HepG2 (cell line): ENCODE results near the gene RABIF. TPM values are rescaled to one million over a fixed set of nuclear protein-coding genes. Genes with fewer than 3 reads are reported as not detected.

ENCODE experiments used
- ATF7-NPFF ChIP-seq: sonication (generic); formaldehyde crosslinking; IDR thresholded peaks from 2 replicates; pipeline ENCODE4 v1.8.1; 2023; ENCODE audit warnings: mild to moderate bottlenecking, low read depth, missing genetic modification reagents, moderate library complexity
- ATM ChIP-seq: fragments of 450-650 bp; IDR thresholded peaks from 2 replicates; pipeline ENCODE4 v1.7.1; 2017; ENCODE audit warnings: mild to moderate bottlenecking, borderline replicate concordance
- BRCA1 ChIP-seq: sonication (generic); formaldehyde crosslinking; IDR thresholded peaks from 2 replicates; pipeline ENCODE4 v1.4.0; 2020; ENCODE audit warnings: missing genetic modification reagents
- CAMTA2 ChIP-seq: sonication (generic); formaldehyde crosslinking; IDR thresholded peaks from 2 replicates; pipeline ENCODE4 v1.4.0; 2020; ENCODE audit warnings: mild to moderate bottlenecking, missing genetic modification reagents, borderline replicate concordance
- CENPX ChIP-seq: sonication (generic); formaldehyde crosslinking; IDR thresholded peaks from 2 replicates; pipeline ENCODE4 v1.9.0; 2021; ENCODE audit warnings: mild to moderate bottlenecking, missing genetic modification reagents, moderate library complexity
- FOXC1 ChIP-seq: sonication (generic); formaldehyde crosslinking; IDR thresholded peaks from 2 replicates; pipeline ENCODE4 v1.8.0; 2022; ENCODE audit warnings: mild to moderate bottlenecking, missing genetic modification reagents, borderline replicate concordance
- GZF1 ChIP-seq: sonication (generic); formaldehyde crosslinking; IDR thresholded peaks from 2 replicates; pipeline ENCODE4 v1.5.1; 2020; ENCODE audit warnings: mild to moderate bottlenecking, missing genetic modification reagents
- HDAC6 ChIP-seq: fragments of 200-600 bp; sonication (generic); IDR thresholded peaks from 2 replicates; pipeline ENCODE4 v1.7.0; 2017; ENCODE audit warnings: mild to moderate bottlenecking, antibody characterized with exemption, low read length, low read depth
- HINFP ChIP-seq: sonication (generic); formaldehyde crosslinking; IDR thresholded peaks from 2 replicates; pipeline ENCODE4 v1.4.0; 2020; ENCODE audit warnings: low read depth, mild to moderate bottlenecking, missing genetic modification reagents
- HOXA7 ChIP-seq: sonication (generic); formaldehyde crosslinking; IDR thresholded peaks from 2 replicates; pipeline ENCODE4 v1.8.1; 2022; ENCODE audit warnings: mild to moderate bottlenecking, missing genetic modification reagents, moderate library complexity
- KDM5A ChIP-seq: fragments of 200-600 bp; sonication (generic); IDR thresholded peaks from 2 replicates; pipeline ENCODE4 v1.7.0; 2018; ENCODE audit warnings: antibody characterized with exemption, mild to moderate bottlenecking, low read length, borderline replicate concordance
- MLLT10 ChIP-seq: sonication (generic); formaldehyde crosslinking; IDR thresholded peaks from 2 replicates; pipeline ENCODE4 v1.4.0; 2020; ENCODE audit warnings: missing genetic modification reagents
- PLRG1 ChIP-seq: fragments of 450-650 bp; conservative IDR thresholded peaks from 2 replicates; pipeline ENCODE4 v1.6.1; 2016
- POGZ ChIP-seq: sonication (generic); formaldehyde crosslinking; IDR thresholded peaks from 2 replicates; pipeline ENCODE4 v1.4.0; 2020; ENCODE audit warnings: mild to moderate bottlenecking, missing genetic modification reagents
- RAD21 ChIP-seq: fragments of 450-650 bp; formaldehyde crosslinking; IDR thresholded peaks from 2 replicates; pipeline ENCODE4 v1.5.0; 2020; ENCODE audit warnings: mild to moderate bottlenecking
- RBAK ChIP-seq: sonication (generic); formaldehyde crosslinking; IDR thresholded peaks from 2 replicates; pipeline ENCODE4 v1.5.1; 2020; ENCODE audit warnings: mild to moderate bottlenecking, missing genetic modification reagents
- RBM22 ChIP-seq: fragments of 200-400 bp; formaldehyde crosslinking; optimal IDR thresholded peaks from 2 replicates; pipeline ENCODE3; 2017; ENCODE audit warnings: mild to moderate bottlenecking, low read length, moderate library complexity
- SIX4 ChIP-seq: sonication (generic); formaldehyde crosslinking; IDR thresholded peaks from 2 replicates; pipeline ENCODE4 v1.4.0; 2020; ENCODE audit warnings: missing genetic modification reagents
- SMAD3 ChIP-seq: sonication (generic); formaldehyde crosslinking; IDR thresholded peaks from 2 replicates; pipeline ENCODE4 v1.4.0; 2020; ENCODE audit warnings: missing genetic modification reagents
- ZFP36L2 ChIP-seq: sonication (generic); formaldehyde crosslinking; IDR thresholded peaks from 2 replicates; pipeline ENCODE4 v1.4.0; 2020; ENCODE audit warnings: missing genetic modification reagents
- ZNF224 ChIP-seq: sonication (generic); formaldehyde crosslinking; IDR thresholded peaks from 2 replicates; pipeline ENCODE4 v1.5.0; 2020; ENCODE audit warnings: mild to moderate bottlenecking, missing genetic modification reagents
- ZNF276 ChIP-seq: sonication (generic); formaldehyde crosslinking; IDR thresholded peaks from 2 replicates; pipeline ENCODE4 v1.4.0; 2020; ENCODE audit warnings: mild to moderate bottlenecking, low read depth, missing genetic modification reagents
- ZNF670 ChIP-seq: sonication (generic); formaldehyde crosslinking; IDR thresholded peaks from 2 replicates; pipeline ENCODE4 v1.8.0; 2022; ENCODE audit warnings: mild to moderate bottlenecking, missing genetic modification reagents, borderline replicate concordance
- polyA plus RNA-seq, 8 experiments: library from polyadenylated mRNA; depleted of rRNA in 3 of 8; stranded (reverse) in 7 of 8; unstranded in 1 of 8; fragments of >200 nt; fragmentation: Illumina TruSeq in 4 of 8; extraction: Trizol in 4 of 8; gene quantifications; 2 replicates each; pipeline versions ENCODE4 v1.2.1 to v1.2.3, GENCODE V29; 2011 to 2016; ENCODE audit warnings: low read depth in 4 of 8, missing spikeins in 1 of 8, mixed read lengths in 1 of 8; ENCODE audit not compliant: insufficient read depth in 1 of 8
- total RNA-seq, 5 experiments: library from RNA; depleted of rRNA; stranded (reverse); fragments of >200 nt; fragmentation: Illumina TruSeq; extraction: Trizol; gene quantifications; 2 replicates each; pipeline ENCODE4 v1.2.3, GENCODE V29; 2016; ENCODE audit warnings: low read depth in 1 of 5
- TF ChIP-seq, protein P1 (sequence below): sonication (generic); formaldehyde crosslinking; IDR thresholded peaks from 2 replicates; pipeline ENCODE4 v1.8.0; 2022; ENCODE audit warnings: missing genetic modification reagents, mild to moderate bottlenecking, moderate library complexity, borderline replicate concordance

The RABIF gene
- total and polyA plus RNA-seq, 2 of the 13 experiments (the other 11 are each of a cell fraction or from before 2014, with no cell fraction given) = 7.6 to 8.3 TPM

DNA sequence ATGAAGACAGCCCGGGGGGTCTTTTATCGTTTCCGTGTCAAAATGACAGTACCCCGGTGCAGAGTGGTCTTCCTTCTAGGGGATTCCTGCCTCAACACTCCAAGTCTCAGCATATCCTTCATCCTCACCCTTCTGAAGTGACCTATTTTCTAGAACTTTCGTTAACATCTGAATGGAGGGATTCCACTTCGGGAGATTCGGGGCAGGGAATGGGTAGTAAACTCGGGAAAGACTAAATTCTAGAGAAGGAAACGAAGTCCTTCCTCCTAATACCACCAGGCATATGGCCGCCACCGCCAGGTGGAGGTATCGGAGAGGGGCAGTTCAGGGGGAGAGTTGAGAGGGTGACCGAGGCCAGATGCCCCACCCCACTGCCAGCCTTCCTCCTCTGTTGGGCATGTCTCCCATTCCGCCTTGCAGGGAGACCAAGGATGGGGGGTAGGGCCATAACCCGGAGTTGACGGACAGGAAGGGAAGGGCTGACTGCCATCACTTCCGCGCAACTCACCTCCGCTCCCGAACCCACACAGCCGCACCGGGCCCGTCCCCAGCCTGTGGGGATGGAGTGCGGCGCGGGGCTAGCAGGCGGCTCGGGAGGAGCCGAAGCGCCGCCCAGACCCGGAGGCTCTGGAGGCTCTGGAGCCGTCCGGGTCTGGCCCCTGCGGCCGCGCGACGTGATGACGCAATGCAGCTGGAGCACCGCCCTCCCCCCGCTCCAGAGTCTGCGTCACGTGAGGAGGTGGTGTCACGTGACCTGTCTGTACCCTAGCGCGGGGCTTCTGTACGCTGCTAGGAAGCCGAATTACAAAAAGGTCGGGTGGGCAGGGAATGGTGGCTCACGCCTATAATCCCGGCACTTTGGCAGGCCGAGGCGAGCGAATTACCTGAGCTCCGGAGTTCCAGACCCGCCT lies 37.9 kb upstream of the RABIF start, which contains the start of gene KLHL12 (continued):
- TF ChIP-seq HINFP (CRISPR knock-in tag) (0 out of 2 replicates have a peak, but pooled peaks have one; percentile 16), FOXC1 (CRISPR knock-in tag) (peak; percentile 87; the same call in 1 of the 2 replicates), RAD21 (CRISPR knock-in tag) (peak; percentile 69; the same call in 1 of the 2 replicates), ZNF276 (CRISPR knock-in tag) (0 out of 2 replicates have a peak, but pooled peaks have one; percentile 53), RBAK (no peak), HDAC6 (no peak), ATM (no peak), GZF1 (CRISPR knock-in tag) (peak; percentile 65; the same call in 1 of the 2 replicates), BRCA1 (CRISPR knock-in tag) (peak; percentile 59), SMAD3 (CRISPR knock-in tag) (peak; percentile 62; the same call in 1 of the 2 replicates), SIX4 (CRISPR knock-in tag) (0 out of 2 replicates have a peak, but pooled peaks have one; percentile 54), CENPX (no peak), ZFP36L2 (no peak), ATF7-NPFF (CRISPR knock-in tag) (peak; percentile 47; the same call in 1 of the 2 replicates), KDM5A (peak; percentile 88; the same call in 1 of the 2 replicates), MLLT10 (CRISPR knock-in tag) (no peak), CAMTA2 (CRISPR knock-in tag) (no peak), POGZ (CRISPR knock-in tag) (peak; percentile 97), ZNF224 (CRISPR knock-in tag) (peak; percentile 79), RBM22 (peak; percentile 35), PLRG1 (no peak), HOXA7 (CRISPR knock-in tag) (no peak), ZNF670 (CRISPR knock-in tag) (no peak; the same call in 1 of the 2 replicates)
- TF ChIP-seq, protein P1, sequence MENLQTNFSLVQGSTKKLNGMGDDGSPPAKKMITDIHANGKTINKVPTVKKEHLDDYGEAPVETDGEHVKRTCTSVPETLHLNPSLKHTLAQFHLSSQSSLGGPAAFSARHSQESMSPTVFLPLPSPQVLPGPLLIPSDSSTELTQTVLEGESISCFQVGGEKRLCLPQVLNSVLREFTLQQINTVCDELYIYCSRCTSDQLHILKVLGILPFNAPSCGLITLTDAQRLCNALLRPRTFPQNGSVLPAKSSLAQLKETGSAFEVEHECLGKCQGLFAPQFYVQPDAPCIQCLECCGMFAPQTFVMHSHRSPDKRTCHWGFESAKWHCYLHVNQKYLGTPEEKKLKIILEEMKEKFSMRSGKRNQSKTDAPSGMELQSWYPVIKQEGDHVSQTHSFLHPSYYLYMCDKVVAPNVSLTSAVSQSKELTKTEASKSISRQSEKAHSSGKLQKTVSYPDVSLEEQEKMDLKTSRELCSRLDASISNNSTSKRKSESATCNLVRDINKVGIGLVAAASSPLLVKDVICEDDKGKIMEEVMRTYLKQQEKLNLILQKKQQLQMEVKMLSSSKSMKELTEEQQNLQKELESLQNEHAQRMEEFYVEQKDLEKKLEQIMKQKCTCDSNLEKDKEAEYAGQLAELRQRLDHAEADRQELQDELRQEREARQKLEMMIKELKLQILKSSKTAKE (CRISPR knock-in tag) = peak; percentile 43; the same call in 1 of the 2 replicates
